ENCODE results near the gene TPGS1.

Gene TPGS1

DNA sequence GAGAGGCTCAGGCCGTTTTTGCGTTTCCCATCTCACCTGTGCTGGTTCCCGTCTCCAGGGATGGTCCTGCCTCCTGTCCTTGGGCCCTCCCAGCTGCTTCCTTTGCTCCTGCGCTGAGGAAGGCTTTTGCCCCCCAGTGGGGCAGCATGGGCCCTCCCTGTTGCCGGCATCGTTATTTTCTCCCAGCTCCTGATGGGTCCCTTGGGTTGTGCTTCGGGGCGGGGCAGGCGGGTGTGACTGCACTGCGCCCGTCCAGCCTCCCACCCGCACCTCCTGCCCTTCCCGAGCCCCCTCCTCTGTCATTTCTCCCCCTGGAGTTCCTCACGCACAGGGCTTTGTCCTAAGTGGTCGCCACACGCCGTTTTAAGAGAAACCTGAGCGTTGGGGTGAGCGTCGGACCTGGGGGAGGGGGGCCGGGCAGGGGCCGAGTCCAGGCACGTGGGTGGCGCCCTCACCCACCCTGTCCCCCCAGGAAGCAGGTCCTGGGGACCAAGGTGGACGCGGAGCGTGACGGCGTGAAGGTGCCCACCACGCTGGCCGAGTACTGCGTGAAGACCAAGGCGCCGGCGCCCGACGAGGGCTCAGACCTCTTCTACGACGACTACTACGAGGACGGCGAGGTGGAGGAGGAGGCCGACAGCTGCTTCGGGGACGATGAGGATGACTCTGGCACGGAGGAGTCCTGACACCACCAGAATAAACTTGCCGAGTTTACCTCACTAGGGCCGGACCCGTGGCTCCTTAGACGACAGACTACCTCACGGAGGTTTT, 33.8 kb downstream of the TPGS1 start:
- no peak for DNase-seq

- DNase-seq: no peak
These were observed 34.4 kb downstream of the TPGS1 start for GRCh38 chr19:541699-542098.

GRCh38 chr19:542173-542866, 35.0 kb downstream of the TPGS1 start:
- DNase-seq: no peak

- DNase-seq: no peak
These were observed 36.8 kb downstream of the TPGS1 start, which contains the start of gene GZMM for GRCh38 chr19:543910-544608. GZMM (plus strand) TSS chr19:544053; CDS start chr19:544072, 19 bp downstream.

DNA sequence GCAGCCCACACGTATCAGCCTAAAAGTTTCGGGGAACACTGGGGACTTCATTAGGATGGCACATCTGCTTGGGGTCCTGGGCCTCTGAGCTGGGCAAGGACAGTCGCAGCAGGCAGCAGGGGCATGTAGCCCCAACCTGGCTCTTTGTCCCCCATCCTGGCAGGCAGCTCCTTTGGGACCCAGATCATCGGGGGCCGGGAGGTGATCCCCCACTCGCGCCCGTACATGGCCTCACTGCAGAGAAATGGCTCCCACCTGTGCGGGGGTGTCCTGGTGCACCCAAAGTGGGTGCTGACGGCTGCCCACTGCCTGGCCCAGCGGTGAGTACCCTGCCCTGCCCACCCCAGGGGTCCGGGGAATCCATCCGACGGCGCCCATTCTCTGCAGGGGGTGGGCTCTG, 39.8 kb downstream of the TPGS1 start:
- no peak for DNase-seq

DNA sequence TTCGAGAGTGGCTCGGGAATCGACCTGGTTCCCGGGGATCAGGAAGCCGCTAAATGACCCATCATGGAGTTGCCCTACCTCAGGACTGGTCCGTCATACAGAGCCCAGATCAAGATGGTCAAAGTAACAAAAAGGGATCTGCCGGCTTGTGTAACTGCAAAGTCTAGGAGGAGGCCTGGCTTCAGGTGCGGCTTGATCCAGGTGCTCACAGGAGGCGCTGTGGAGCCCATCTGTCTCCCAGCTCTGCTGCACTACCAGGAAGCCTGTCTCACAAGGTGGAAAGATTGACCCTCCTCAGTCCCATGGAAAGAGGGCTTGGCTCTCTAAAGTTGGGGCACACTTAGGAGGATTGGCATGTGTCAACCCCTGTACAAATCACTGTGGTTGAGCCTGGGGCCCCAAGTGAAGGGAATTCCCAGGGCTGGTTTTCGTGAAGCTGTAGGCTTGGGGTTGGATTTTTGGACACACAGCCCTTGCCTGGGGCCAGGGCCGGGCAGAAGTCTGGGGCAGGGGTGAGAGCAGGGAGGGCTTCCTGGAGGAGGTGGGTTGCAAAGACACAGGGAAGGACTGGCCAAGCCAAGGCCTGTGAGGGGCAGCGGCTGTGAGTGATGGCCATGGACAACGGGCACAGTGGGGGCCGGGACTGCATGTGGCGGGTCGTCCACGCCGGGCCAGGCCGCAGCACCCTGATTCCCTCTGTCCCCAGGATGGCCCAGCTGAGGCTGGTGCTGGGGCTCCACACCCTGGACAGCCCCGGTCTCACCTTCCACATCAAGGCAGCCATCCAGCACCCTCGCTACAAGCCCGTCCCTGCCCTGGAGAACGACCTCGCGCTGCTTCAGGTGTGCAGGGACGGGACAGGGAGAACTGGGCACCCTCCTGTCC, 40.8 kb downstream of the TPGS1 start:
- DNase-seq: no peak

GRCh38 chr19:548886-549830, 41.9 kb downstream of the TPGS1 start:
- no peak for DNase-seq

DNA sequence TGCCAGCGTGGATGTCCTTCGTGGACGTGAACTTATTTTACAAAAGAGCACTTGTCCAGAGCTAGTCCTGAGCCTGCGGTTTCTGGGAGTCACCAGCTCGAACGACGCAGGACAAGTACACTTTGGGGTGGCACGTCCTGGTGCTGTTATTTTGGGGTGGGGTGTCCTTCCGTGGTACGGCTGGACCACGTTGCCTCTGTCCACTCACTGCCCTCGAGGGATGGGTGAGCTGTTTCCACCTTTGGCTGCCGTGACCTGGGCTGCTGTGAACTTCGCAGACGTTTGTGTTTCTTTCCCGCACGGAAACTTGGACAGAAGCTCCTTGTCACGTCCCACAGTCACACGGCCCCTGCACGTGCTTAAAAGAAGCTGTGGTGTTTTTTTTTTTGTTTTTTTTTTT, 47.5 kb downstream of the TPGS1 start:
- DNase-seq: no peak

DNA sequence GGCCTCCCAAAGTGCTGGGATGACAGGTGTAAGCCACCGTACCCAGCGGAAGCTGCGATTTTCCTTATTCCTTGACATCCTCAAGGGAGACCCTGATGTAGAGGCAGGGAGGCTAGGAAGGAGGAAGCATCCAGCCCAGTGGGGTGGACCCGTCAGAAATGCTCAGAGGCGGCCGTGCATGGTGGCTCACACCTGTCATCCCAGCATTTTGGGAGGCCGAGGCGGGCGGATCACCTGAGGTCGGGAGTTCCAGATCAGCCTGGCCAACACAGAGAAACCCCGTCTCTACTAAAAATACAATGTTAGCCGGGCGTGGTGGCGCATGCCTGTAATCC, 48.1 kb downstream of the TPGS1 start:
- DNase-seq: no peak

GRCh38 chr19:556611-557382, 49.5 kb downstream of the TPGS1 start:
- no peak for DNase-seq

- no peak for DNase-seq
These were observed 51.6 kb downstream of the TPGS1 start for GRCh38 chr19:558770-559439.

DNA sequence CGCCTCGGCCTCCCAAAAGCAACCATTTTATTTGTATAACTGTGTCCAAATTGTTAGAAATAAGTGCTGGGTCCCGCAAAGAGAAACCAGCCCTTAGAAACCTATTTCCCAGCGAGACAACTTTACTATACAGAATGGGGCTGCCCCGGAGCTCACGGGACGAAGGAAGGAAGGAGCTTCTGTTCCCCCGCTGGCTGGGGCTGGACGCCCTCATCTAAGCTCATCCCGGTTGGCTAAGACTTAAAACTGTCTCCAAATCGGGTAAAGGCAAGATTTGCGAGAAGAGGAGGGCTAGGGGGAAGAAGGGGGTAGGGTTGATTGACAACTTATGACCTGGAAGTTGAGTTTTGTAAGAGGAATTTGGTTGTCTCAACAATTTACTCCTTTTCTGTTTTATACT, 52.8 kb downstream of the TPGS1 start:
- no peak for DNase-seq

DNA sequence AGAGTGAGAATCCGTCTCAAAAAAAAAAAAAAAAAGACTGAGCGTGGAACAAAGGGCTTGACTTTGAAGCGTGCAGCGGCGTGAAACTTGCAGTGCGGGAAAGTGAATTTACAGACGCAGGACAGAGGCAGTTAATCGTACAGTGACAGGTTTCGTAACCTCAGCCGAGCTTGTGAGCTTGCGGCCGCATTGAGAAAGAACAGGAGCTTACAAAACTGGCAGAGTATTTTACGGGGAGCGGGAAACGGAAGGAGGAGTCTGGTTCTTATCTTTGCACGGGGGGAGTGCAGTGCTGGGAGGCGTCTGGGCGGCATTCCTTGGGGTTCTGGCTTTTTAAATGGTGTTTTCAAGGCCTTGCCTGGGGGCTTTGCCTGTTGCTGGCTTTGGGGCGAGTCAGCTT, 59.1 kb downstream of the TPGS1 start:
- DNase-seq: peak; percentile 76

- no peak for DNase-seq
These were observed 59.5 kb downstream of the TPGS1 start for GRCh38 chr19:566844-567243.

- DNase-seq: no peak
These were observed 60.1 kb downstream of the TPGS1 start for GRCh38 chr19:567296-567900.

Measured in fibroblast of skin of abdomen (primary cell).